WTC11 (cell line): Measurements from ENCODE around the gene FAM200B.

Experiments
- CREM ChIP-seq: sonication (generic); formaldehyde crosslinking; IDR thresholded peaks from 2 replicates; pipeline ENCODE4 v1.8.1; 2022; ENCODE audit warnings: mild to moderate bottlenecking, missing genetic modification reagents, moderate library complexity
- ESRRA ChIP-seq: sonication (generic); formaldehyde crosslinking; IDR thresholded peaks from 2 replicates; pipeline ENCODE4 v1.8.1; 2022; ENCODE audit warnings: mild to moderate bottlenecking, missing genetic modification reagents, borderline replicate concordance
- TEAD1 ChIP-seq: sonication (generic); formaldehyde crosslinking; IDR thresholded peaks from 2 replicates; pipeline ENCODE4 v1.8.0; 2022; ENCODE audit warnings: mild to moderate bottlenecking, missing genetic modification reagents
- TF ChIP-seq, protein P1 (sequence below): sonication (generic); formaldehyde crosslinking; conservative IDR thresholded peaks from 2 replicates; pipeline ENCODE4 v1.8.1; 2022; ENCODE audit warnings: mild to moderate bottlenecking, missing genetic modification reagents
- TF ChIP-seq, protein P2 (sequence below): fragments of 200-600 bp; IDR thresholded peaks from 2 replicates; pipeline ENCODE4 v1.8.0; 2022; ENCODE audit warnings: antibody characterized with exemption
- TF ChIP-seq, protein P3 (sequence below): sonication (generic); formaldehyde crosslinking; IDR thresholded peaks from 2 replicates; pipeline ENCODE4 v1.8.0; 2022; ENCODE audit warnings: missing genetic modification reagents

DNA sequence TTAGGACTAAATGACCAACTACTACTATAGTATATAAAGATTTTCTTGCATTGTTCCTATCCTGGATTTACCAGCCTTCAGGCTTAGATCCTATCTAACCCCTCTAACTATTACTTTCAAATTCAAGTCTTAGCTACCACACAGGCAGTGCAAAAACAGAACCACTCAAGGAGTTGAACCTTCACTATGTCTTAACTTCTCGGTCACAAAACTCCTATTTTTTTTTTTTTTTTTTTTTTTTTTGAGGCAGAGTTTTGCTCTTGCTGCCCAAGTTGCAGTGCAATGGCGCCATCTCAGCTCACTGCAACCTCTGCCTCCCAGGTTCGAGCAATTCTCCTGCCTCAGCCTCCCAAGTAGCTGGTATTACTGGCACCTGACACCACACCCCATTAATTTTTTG lies 6.3 kb upstream of the FAM200B start:
- TF ChIP-seq CREM (CRISPR knock-in tag) (no peak), ESRRA (CRISPR knock-in tag) (no peak), TEAD1 (CRISPR knock-in tag) (no peak)
- TF ChIP-seq, protein P1, sequence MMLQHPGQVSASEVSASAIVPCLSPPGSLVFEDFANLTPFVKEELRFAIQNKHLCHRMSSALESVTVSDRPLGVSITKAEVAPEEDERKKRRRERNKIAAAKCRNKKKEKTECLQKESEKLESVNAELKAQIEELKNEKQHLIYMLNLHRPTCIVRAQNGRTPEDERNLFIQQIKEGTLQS (CRISPR knock-in tag) = no peak
- TF ChIP-seq, protein P2, sequence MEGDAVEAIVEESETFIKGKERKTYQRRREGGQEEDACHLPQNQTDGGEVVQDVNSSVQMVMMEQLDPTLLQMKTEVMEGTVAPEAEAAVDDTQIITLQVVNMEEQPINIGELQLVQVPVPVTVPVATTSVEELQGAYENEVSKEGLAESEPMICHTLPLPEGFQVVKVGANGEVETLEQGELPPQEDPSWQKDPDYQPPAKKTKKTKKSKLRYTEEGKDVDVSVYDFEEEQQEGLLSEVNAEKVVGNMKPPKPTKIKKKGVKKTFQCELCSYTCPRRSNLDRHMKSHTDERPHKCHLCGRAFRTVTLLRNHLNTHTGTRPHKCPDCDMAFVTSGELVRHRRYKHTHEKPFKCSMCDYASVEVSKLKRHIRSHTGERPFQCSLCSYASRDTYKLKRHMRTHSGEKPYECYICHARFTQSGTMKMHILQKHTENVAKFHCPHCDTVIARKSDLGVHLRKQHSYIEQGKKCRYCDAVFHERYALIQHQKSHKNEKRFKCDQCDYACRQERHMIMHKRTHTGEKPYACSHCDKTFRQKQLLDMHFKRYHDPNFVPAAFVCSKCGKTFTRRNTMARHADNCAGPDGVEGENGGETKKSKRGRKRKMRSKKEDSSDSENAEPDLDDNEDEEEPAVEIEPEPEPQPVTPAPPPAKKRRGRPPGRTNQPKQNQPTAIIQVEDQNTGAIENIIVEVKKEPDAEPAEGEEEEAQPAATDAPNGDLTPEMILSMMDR = no peak
- TF ChIP-seq, protein P3, sequence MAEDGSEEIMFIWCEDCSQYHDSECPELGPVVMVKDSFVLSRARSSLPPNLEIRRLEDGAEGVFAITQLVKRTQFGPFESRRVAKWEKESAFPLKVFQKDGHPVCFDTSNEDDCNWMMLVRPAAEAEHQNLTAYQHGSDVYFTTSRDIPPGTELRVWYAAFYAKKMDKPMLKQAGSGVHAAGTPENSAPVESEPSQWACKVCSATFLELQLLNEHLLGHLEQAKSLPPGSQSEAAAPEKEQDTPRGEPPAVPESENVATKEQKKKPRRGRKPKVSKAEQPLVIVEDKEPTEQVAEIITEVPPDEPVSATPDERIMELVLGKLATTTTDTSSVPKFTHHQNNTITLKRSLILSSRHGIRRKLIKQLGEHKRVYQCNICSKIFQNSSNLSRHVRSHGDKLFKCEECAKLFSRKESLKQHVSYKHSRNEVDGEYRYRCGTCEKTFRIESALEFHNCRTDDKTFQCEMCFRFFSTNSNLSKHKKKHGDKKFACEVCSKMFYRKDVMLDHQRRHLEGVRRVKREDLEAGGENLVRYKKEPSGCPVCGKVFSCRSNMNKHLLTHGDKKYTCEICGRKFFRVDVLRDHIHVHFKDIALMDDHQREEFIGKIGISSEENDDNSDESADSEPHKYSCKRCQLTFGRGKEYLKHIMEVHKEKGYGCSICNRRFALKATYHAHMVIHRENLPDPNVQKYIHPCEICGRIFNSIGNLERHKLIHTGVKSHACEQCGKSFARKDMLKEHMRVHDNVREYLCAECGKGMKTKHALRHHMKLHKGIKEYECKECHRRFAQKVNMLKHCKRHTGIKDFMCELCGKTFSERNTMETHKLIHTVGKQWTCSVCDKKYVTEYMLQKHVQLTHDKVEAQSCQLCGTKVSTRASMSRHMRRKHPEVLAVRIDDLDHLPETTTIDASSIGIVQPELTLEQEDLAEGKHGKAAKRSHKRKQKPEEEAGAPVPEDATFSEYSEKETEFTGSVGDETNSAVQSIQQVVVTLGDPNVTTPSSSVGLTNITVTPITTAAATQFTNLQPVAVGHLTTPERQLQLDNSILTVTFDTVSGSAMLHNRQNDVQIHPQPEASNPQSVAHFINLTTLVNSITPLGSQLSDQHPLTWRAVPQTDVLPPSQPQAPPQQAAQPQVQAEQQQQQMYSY = no peak
